ENCODE data around the gene CLASP1.
"Not testable (repeated sequence)": the region's sequence is repeated elsewhere in the genome, so short reads cannot be mapped to it uniquely, and the experiment has no call there.

CLASP1 gene

DNA sequence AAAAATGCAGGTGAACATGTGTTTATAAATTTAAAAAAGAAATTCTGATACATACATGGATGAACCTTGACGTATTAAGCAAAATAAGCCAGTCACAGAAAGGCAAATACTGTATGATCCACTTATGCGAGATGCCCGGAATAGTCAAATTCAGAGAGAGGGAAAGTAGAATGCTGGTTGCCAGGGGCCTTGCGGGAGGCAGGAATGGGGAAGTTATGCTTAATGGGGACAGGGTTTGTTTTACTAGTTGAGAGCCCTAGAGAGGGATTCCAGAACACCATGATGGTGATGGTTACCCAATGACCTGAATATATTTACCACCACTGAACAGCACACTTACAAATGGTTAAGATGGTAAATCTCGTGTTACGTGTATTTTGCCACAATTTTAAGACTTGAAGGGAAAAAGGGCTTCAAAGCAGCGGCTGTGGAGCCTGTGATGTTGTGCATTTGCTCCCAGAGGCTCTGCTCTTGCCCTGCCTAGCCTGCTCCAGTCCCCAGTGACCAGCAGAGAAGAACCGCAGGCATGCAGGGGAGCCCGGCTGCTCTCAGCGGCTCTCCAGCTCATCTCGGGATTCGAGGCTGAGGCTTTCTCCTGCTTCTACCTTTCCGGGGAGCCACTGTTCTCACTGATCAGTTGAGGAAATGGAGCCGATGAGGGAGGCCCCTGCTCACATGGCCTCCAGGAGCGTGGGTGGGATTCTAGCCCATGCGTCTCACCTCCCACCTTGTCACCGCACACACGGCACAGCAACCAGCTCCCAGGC, 312.6 kb downstream of the CLASP1 start:
- no peak for DNase-seq

DNA sequence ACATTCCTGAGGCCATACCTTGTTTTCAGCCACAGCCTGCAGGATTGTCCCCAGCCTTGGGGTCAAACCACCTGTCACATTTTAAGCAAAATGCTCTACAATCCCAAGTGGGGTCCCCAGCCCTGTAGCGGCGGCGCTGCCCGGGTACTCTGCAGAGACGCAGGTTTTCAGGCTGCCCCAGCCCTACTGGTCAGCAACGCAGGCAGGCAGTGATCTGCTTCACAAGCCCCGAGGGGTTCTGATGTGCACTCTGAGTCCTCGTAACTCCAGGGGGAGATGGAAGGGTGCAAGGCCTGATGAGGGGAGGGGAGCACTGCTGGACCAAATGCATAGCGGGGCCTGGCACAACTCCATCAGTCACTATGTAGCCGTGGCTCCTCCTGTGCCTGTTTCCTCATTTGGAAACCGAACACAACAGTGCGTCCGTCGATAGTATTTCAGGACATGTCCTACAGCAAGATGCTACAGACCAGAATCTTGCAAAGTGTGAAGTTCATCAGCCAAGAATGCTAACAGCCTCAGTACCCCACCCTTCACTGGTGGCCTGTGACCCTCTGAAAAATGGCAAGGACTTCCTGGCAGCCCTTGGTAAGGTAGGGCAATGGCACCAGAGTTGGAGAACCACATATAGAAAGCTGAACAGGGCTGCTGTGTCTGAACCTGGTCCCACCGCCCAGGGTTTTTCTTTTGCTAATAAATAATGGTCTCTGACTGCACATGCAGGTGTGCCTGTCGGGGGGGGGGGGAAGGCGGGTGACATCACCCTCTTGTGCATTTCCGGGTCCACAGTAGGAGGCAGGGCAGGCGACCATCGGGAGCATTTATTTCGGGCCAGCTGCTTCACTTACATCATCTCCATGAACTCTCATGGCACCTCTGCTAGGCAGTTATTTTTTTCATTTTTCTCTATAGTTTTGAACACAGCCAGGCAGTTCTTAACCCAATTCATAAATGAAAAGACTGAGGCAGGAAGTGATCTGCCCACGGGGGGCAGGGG, 313.7 kb downstream of the CLASP1 start:
- DNase-seq: no peak

DNA sequence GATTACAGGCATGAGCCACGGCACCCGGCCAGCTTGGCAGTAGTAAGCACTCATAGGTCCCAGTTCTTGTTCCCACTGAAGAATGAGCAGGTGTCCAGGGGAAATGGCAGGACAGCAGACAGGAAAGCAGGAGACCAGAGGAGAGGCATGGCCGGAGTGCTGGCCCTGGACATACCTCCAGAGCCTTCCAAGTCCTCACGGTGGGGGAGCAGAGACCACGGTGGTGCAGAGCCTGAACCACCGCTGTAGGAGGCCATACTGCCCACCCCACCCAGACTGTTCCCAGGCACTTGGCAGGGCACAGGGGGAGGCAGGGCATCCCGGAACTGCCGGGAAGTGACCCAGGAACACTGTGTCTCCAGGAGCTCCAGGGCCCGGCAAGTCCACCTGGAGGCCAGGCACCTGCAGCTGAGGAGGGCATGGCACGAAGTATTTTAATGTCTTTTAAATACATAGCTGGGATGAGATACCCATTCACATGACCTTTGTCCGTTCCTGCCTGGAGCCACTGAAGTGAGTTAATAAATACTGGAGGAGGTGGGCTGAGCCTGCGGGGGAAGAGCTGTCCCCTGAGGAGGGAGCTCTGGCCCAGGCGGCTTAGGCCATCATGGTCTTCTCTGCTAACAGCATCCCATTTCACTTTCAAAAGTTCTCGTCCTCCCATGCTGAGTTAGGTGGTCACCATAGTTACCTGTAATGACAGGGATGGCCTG, 314.5 kb downstream of the CLASP1 start:
- DNase-seq: no peak

DNA sequence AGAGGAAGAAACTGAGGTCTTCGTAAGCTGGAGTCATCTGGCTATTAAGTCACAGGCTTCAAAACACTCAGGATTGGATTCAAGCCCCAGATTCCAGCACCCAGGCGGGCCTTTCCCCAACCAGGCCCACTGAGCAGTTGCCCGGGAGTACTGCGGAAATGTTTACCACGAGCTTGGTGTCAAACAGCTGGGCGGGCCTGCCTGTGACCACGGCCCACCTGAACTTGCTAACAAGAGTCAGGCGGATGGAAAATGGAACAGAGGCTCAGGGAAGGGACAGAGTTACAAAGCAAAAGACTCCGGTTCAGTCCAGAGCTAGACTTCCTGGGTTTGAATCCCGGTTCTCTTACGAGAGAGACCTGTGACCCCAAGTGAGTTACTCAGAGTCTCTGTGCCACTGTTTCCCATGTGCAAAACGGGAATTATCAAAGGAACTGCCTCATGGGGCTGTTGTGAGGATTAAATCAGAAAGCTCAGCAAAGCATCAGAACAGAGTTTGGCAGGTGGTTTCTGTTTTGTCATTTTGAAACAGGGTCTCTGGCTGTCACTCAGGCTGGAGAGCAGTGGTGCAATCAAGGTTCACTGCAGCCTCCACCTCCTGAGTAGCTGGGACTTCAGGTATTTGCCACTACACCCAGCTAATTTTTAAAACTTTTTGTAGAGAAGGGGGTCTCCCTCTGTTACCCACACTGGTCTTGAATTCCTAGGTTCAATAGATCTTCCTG, 315.3 kb downstream of the CLASP1 start:
- no peak for DNase-seq

DNA sequence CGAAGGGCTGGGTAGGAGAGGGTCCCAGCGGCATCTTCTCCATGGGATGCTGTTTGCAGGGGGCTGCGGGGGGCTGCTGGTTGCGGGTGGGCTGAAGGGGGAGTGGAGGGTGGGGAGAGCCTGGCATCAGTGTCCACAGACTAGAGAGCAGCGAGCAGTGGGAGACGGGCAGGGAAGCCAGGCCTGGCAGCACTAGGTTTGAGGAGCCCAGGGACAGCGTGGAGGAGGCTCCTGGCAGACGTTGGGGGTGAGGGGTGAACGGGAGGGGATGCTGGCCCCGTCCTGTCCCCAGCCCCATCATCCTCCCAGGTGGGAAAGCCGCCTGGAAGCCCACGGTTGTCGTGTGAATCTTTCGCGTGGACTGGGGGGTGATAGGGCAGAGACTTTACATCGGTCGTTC, 316.0 kb downstream of the CLASP1 start:
- no peak for DNase-seq

DNA sequence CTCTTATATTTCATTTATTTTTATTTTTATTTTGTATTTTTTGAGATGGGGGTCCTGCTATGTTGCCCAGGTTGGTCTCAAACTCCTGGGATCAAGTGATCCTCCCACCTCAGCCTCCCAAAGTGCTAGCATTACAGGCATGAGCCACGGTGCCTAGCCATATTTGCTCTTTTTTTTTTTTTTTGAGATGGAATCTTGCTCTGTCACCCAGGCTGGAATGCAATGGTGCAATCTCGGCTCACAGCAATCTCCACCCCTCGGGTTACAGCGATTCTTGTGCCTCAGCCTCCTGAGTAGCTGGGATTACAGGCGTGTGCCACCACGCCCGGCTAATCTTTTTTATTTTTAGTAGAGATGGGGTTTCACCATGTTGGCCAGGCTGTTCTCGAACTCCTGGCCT, 317.9 kb downstream of the CLASP1 start:
- DNase-seq: not testable (repeated sequence)

DNA sequence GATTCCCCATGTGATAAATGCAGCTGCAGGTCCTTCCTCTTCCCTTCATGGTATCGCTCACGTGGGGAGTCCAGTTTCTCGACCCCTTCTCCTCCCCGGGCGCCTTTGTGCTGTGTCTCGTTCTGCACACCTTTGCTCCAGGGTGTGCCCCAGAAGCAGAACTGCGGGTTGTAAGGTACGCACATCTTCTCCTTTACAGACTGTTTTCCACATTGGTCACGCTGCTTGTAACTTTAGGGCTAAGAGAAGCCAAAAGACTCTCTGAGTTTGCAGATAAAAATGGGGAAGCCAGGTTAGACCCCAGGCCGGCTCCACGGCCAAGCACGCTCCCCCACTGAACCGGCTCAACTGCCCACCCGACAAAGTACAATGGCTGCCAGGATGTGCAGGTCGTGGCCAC, 318.3 kb downstream of the CLASP1 start:
- no peak for DNase-seq

DNA sequence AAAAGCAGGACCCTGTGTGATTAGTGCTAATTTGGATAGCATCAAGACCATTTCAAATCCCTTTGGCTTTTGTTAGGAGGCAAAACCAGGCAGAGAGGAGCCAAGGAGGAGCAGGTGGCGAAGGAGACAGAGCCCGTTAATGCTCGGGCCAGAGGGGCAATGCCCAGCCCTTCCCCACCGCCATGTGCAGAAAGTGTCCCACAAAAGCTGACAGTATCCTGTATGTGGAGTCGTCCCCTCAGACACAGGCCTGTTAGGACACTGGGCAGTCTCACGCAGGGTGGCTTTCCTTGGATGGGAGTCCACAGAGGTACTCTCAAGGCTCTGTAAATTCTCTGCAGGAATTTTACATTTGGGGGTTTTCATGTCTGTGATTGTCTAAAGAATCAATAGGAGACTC, 319.5 kb downstream of the CLASP1 start:
- DNase-seq: no peak

DNA sequence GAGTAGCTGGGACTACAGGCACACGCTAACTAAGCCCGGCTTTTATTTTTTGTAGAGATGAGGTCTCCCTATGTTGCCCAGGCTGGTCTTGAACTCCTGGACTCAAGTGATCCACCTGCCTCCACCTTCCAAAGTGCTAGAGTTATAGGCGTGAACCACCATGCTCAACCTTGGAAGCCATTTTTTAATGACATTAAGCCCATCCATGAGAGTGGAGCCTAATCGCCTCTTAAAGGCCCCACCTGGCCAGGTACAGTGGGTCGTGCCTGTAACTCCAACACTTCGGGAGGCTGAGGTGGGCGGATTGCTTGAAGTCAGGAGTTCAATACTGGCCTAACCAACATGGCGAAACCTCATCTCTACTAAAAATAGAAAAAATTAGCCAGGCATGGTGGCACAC, 322.6 kb downstream of the CLASP1 start:
- DNase-seq: no peak

DNA sequence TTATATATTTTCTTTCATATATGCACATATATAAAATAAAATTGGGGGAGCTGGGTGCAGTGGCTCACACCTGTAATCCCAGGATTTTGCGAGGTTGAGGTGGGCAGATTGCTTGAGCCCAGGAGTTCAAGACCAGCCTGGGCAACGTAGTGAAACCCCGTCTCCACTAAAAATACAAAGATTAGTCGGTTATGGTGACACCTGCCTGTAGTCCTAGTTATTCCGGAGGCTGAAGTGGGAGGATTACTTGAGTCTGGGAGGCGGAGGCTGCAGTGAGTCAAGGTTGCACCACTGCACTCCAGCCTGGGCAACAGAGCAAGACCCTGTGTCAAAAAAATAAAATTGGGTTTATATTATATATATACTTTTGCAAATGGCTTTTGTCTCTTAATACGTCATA, 324.7 kb downstream of the CLASP1 start:
- no peak for DNase-seq

DNA sequence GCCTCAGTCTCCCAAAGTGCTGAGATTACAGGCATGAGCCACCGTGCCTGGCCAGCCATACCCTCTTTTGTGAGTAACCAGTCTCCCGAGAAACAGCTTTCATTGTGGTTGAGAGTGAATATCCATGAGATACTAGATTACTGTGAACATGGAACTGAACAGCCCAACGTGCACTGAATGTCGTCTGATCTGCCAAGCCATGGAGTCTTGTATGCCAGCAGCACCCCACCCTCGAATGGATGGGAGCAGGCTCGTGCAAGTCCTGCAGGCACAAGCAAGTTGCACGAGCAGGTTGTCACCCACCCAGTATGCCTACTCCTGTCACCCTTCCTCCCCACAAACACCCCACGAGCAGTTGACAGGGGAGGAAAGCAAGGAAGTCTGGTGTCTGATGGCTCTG, 327.8 kb downstream of the CLASP1 start:
- no peak for DNase-seq

DNA sequence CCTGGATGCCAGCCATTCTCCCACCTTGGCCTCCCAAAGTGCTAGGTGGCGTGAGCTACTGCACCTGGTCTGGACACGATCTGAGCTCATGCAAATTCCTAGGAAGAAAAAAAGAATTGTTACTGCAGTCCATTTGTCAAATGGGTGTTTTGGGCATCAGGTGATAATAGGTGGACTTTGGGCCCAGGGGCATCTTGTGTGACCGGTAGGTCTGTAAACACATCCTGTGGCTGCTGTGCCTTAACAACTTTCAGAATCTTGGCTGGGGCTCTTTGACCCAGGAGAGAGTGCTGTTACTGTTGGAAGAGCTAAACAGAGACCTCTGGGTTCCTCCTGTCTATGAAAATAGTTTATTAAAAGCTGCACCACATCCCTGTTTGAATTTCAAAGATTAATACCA, 329.3 kb downstream of the CLASP1 start:
- no peak for DNase-seq

DNA sequence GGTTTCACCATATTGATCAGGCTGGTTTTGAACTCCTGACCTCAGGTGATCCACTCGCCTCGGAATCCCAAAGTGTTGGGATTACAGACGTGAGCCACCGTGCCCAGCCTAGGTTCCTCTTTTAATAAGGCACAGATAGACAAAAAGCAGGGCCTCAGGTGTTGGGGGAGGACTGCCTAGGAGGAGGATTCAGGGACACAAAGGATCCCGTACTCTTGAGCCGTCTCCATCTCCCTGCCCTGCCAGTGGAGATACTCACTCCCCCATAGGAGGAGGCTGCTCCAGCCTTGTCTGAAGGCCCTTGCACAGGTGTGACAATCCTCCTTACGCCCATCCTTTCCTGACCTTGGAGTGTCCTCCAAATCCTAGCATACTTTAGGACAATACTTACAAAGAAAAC, 332.3 kb downstream of the CLASP1 start:
- DNase-seq: no peak

DNA sequence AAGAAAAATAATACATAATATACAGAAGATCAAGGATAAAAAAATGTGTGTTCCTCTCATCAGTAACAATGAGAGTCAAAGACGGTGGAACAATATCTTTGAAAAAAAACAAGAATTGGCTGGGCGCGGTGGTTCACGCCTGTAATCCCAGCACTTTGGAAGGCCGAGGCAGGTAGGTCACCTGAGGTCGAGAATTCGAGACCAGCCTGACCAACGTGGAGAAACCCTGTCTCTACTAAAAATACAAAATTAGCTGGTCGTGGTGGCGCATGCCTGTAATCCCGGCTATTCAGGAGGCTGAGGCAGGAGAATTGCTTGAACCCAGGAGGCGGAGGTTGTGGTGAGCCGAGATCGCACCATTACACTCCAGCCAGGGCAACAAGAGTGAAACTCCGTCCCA, 335.6 kb downstream of the CLASP1 start:
- not testable (repeated sequence) for DNase-seq

DNA sequence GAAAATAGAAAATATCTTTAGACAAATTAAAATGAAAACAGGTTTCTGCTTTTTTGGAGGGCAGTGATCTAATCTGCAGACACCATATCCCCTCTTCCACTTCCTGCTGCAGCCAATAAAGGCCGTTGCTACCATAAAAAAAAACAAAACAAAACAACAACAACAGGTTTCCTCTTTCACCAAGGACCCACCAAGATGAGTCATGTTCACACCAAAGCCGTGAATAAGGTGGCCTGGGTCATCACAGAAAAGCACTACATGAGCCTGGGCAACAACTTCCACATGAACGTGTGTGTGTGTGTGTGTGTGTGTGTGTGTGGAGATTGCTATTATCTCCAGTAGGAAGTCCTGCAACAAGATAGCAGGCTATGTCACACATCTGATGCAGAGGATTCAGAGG, 339.5 kb downstream of the CLASP1 start:
- no peak for DNase-seq

DNA sequence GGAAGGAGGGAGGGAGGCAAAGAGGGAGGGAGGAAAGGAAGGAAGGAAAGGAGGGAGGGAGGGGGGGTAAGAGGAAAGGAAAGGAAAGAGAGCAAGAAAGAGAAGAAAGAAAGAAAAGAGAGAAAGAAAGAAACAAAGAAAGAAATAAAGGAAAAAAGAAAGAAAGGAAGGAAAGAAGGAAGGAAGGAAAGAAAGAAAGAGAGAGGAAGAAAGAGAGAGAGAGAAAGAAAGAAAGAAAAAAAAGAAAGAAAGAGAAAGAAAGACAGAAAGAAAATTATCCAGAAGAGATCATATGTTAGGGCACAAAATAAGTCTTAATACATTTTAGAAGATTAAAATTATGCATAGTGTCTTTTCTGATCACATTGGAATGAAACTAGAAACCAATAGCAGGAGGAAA, 339.9 kb downstream of the CLASP1 start:
- no peak for DNase-seq

DNA sequence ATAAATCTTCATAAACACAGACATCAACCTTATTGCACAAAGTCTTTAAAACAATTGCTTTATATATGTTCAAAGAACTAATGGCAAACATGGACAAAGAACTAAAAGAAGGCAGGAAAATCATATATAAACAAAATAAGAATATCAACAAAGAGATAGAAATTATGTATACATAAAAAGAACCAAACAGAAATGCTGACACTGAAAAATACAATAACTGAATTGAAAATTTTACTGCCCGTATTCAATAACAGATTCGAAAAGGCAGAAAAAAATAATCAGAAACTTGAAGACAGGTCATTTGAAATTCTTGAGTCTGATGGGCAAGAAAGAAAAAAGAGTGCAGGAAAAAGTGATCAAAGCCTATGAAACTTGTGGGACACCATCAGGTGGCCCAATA, 342.2 kb downstream of the CLASP1 start:
- no peak for DNase-seq

DNA sequence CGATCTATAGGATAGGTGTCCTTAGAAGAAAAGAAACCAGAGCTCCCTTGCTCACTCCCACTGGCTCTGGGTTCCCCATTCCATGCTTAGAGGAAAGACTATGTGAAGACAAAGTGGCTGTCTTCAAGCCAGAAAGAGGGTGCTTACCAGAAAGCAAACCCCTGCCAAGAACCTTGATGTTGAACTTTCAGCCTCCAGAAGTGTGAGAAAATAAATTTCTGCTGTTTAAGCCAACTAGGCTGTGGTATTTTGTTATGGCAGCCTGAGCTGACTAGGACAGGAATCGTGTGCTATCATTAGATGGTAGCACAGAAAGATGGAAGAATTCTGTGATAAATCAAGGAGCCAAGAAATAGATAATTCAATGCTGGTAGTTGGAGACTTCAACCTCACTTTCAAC, 344.3 kb downstream of the CLASP1 start:
- DNase-seq: no peak

DNA sequence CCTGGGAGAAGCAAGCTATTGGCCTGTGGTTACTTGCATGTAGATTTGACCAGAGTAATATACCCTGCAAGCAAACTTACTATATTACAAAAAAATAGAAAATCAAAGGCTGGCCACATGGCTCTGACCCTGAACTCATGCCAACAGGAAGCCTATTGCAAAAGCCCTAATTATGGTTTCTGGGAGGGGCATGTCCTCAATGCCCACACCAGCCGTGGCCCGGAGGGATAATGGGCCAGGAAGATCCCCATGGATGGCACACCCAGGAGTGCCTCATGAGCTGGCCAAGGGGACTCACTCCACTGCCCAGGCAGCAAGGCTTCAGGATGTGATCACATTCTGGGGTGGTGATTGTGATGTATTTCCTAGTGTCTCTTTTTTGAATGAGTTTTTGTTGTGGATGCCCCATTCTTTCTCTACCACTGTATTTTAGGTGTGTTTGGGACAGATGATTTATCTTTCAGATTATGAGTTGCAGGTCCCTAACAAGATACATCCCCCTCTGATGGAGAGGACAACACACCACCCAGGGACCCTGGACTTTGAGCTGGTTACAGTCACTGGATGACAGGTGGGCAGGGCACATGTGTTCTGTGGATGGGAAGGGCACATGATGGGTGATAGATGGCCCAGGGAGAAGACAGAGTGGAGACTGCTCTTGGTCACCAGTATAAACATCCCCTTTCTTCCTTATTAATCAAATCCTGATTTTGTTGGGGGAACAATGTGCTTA, 345.6 kb downstream of the CLASP1 start:
- no peak for DNase-seq

DNA sequence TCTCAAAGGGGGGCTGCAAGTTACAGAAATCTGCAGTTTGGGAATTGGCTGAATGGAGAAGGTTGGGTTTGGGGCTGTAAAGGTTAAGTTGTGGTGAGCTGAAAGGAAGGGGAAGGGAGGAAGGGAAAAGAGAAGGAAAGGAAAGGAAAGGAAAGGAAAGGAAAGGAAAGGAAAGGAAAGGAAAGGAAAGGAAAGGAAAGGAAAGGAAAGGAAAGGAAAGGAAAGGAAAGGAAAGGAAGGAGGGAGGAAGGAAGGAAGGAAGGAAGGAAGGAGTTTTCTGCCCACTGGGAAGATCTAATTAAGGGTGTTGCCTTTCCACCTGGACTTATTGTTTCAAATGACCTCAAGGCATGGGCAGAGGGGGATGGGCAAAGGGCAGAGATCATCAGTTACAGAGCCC, 348.1 kb downstream of the CLASP1 start:
- not testable (repeated sequence) for DNase-seq

DNA sequence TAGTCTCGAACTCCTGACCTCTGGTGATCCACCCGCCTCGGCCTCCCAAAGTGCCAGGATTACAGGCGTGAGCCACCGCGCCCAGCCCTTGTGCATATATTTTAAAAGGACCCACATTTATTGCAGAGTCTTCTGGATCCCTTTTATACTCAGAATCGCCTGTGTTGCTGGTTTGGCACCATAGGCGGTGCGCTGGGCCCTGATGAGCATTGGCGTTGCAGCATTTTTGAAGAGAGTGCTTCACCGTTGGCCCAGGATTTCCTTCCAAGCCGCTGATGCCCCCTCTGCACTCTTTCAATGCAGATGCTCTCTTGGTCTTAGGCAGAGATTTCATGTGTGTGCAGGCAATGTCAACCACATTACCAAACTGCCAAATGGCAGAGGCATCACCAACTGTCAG, 350.8 kb downstream of the CLASP1 start:
- no peak for DNase-seq

DNA sequence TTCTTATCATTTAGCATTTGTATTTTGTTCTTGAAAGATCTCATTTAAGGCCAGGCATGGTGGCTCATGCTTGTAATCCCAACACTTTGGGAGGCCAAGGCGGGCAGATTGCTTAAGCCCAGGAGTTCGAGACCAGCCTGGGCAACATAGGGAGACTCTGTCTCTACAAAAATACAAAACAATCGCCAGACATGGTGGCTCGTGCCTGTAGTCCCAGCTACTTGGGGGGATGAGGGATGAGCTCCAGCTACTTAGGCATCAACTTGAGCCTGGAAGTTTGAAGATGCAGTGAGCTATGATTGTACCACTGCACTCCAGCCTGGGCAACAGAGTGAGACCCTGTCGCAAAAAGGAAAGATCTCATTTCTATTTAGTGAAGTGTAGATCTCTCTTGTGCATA, 351.4 kb downstream of the CLASP1 start:
- not testable (repeated sequence) for DNase-seq
